Cardiac fibroblast (primary cell): Measurements from ENCODE around the gene PIK3CD.
"Not testable (repeated sequence)": the region's sequence is repeated elsewhere in the genome, so short reads cannot be mapped to it uniquely, and the experiment has no call there.

Experiments used
- DNase-seq, 2 donors: peaks; one replicate each; pipeline versions ENCODE4 v3.0.0 to v3.0.0-alpha.2; 2010; ENCODE audit warnings: low read depth in 2 of 2
- H3K4me3 ChIP-seq, 2 donors: replicated peaks in 1 of 2; 1 replicate in 1 of 2; 2 replicates in 1 of 2; pipeline ENCODE4 v1.5.1; 2011; ENCODE audit warnings: low read depth in 2 of 2, low read length in 2 of 2, mild to moderate bottlenecking in 2 of 2, moderate library complexity in 1 of 2
- TF ChIP-seq, protein P1 (sequence below): IDR thresholded peaks from one replicate; pipeline ENCODE4 v1.5.1; 2011; ENCODE audit warnings: low read depth, mild to moderate bottlenecking, low read length, inconsistent platforms

The PIK3CD gene

DNA sequence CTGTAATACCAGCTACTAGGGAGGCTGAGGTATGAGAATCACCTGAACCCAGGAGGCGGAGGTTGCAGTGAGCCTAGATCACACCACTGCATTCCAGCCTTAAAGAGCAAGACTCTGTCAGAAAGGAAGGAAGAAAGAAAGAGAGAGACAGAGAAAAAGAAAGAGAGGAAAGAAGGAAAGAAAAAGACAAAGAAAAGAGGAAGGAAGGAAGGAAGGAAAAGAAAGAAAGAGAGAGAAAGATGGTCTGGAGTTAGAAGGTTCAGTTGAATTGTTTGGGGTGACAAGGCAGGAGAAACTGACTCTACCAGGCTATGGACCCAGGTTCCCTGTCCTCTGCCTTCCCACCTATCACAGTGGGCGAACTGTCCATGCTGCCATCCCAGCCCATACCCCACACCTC lies 27.4 kb upstream of the PIK3CD start:
- no peak overlapping the region for H3K4me3 ChIP-seq
- TF ChIP-seq, protein P1, sequence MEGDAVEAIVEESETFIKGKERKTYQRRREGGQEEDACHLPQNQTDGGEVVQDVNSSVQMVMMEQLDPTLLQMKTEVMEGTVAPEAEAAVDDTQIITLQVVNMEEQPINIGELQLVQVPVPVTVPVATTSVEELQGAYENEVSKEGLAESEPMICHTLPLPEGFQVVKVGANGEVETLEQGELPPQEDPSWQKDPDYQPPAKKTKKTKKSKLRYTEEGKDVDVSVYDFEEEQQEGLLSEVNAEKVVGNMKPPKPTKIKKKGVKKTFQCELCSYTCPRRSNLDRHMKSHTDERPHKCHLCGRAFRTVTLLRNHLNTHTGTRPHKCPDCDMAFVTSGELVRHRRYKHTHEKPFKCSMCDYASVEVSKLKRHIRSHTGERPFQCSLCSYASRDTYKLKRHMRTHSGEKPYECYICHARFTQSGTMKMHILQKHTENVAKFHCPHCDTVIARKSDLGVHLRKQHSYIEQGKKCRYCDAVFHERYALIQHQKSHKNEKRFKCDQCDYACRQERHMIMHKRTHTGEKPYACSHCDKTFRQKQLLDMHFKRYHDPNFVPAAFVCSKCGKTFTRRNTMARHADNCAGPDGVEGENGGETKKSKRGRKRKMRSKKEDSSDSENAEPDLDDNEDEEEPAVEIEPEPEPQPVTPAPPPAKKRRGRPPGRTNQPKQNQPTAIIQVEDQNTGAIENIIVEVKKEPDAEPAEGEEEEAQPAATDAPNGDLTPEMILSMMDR = no peak
- no peak for DNase-seq

DNA sequence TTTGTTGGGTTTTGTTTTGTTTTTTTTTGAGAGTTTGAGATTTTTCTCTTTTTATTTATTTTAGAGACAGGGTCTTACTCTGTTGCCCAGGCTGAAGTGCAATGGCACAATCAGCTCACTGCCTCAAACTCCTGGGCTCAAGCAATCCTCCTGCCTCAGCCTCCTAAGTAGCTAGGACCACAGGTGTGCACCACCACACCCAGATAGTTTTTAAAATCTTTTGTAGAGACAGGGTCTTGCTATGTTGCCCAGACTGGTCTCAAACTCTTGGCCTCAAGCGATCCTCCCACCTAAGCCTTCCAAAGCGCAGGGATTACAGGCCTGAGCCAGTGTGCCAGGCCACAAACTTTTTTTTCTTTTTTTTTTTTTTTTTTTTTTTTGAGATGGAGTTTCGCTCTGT lies 26.5 kb upstream of the PIK3CD start:
- not testable (repeated sequence) for H3K4me3 ChIP-seq, DNase-seq

DNA sequence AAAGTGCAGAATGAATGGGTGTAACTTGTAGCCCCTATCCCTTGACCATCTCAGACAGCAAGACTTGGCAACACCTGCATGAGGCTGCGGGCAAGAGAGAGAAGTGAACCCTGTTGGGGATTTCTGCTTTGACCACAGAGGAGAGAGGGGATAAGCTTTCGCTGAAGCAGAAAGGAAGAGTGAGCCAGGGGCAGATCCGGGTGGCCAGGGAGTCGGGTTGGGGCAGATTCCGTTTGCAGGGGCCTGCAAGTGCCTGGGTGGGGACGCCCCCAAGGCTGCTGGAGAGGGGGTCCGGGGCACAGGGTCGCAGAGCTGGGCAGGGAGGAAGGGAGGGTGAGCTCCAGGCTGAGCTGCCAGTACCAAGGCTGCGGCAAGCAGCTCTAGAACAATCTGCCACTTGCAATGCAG lies 25.3 kb upstream of the PIK3CD start:
- DNase-seq = no peak
- no peak overlapping the region for H3K4me3 ChIP-seq
- TF ChIP-seq, protein P1 = no peak

DNA sequence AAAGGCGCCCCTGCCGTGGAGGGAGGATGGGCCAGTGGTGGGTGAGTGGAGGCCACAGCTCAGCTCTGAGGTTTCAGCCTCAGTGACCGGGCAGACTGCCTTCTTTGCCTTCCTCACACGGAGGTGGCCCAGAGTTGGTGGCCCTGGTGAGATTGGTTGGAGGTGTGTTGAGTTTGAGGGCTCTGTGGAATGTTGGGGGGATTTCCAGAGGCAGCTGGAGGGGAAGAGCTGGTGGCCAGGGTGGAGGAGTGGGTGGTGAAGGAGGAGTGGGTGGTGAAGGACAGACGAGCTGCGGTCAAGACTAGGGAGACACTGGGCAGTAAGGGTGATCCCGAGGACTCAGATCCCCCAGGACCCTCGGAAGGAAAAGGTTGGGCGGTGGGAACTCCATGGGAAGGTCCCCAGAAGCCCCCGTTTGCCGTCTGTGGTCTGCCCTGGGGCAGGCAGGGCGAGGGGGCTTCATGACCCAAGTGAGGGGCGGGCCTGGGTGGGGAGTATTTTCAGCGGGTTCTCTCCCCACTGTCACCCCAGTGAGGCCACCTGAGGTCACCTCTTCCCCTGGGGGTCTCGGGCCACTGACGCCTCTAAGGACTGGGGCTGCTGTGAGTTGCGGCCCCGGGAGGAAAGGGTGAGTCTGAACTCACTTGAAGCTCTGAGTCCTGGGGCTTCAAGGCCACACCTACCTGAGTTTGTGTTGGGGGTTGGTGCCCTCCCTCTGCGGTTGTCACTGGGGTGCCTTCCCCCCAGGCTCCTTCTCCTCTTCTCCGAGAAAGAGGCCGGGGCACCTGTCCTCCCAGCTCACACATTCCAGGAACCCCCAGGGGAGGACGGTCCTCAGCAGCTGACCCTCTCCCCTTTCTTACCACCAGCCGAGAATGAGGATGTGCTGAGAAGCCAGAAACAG lies 22.7 kb upstream of the PIK3CD start:
- TF ChIP-seq, protein P1 = no peak
- DNase-seq = no peak
- H3K4me3 ChIP-seq = no peak overlapping the region

DNA sequence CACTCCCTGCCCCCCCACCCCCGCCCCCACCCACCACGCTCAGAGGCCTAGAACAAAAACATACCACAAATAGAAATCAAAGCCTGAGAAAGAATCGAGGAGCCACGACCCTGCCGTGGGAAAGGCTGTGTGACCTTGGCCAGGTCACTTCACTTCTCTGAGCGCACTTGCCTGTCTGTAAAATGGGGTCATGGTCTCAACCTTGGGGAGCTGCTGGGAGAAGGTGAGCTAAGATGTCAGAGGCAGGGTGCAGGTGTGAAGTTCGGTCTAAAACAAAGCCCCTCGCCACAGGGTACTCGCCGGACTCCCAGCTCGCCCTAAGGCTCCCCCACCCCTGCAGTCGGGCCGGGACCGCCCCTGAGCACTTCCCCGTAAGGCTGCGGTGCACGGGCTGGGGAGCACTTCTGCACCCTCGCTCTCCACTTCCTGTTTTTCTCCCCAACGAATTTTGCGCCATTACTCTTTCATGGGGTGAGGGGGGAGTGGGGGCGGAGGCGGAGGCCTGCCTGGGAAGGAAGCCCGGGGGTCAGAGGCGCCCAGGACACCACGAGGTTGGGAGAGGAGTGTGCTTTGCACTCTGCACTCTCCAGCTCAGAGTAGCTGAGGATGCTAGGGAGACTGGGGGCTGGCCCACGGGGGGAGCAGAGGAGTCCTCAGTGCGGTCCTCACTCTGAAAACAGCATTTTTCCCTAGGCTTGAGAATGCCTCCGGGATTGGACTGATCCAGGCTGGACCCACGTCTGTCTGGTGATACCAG lies 21.9 kb upstream of the PIK3CD start:
- no peak overlapping the region for H3K4me3 ChIP-seq
- TF ChIP-seq, protein P1 = no peak
- no peak for DNase-seq

DNA sequence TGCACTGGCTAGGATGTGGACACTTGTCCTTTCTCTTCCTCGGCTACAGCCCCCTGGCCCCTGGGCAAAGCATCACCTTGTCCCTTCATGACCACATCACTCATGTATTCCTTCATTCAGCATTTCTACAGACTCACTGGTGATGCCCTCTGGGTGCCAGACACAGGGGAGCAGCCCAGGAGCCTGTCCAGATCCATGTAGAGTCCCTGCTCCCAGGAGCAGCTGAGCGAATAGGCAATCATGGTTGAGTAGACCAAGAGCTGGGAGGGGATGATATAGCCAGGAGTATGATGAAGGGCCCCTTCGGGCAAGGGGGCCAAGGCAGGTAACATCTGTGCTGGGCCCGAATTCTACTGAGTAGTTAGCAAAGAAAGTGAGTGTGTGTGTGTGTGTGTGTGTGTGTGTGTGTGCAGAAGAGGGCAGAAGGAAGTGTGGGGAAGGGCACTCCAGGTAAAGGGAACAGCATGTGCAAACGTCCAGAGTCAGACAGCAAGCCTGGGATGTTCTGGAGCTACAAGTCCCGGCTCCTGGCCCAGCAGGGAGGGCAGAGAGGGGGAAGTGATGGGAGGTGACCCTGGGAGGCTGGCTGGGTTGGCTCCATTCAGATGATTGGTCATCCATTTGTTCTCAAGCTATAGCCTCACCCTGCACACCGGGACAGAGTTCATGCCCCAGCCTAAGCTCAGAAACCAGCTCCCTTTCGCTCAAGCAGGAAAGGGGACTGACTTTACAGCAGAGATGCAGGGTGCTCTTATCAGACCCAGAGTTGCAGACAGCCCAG lies 21.0 kb upstream of the PIK3CD start:
- no peak overlapping the region for H3K4me3 ChIP-seq
- no peak for DNase-seq

More for the DNA sequence above, 21.0 kb upstream of the PIK3CD start:
- TF ChIP-seq, protein P1 = no peak
